Activated CD4-positive, alpha-beta T cell treated with anti-CD3 and anti-CD28 coated beads for 36 hours (primary cell): ENCODE results near the gene DAZAP2. TPM values are rescaled to one million over a fixed set of nuclear protein-coding genes. Genes with fewer than 3 reads are reported as not detected.
"Not testable (repeated sequence)": the region's sequence is repeated elsewhere in the genome, so short reads cannot be mapped to it uniquely, and the experiment has no call there.

Experiments
- ATAC-seq: fragments of 200-7000 bp; cut with Tn5 transposase; one replicate; pipeline ENCODE4 v1.10.0; 2021; ENCODE audit warnings: mild to moderate bottlenecking, moderate library complexity
- CTCF ChIA-PET: fragments of 350-600 bp; sonication (Branson Sonifier 250); formaldehyde crosslinking; loops from one replicate; lab custom pipeline; 2021; ENCODE audit warnings: antibody characterized with exemption; lab: Charles Lee
- POLR2A ChIA-PET: fragments of 350-600 bp; sonication (Branson Sonifier 250); formaldehyde crosslinking; loops from one replicate; lab custom pipeline; 2021; ENCODE audit warnings: antibody characterized with exemption, inconsistent platforms; lab: Charles Lee
- DNase-seq: peaks from one replicate; pipeline ENCODE4 v3.0.0-alpha.2; 2020
- H3K27ac Mint-ChIP-seq: one replicate; pipeline ENCODE4 v1.8.0; 2021; ENCODE audit warnings: mixed read lengths
- H3K27me3 Mint-ChIP-seq: one replicate; pipeline ENCODE4 v1.8.0; 2021; ENCODE audit warnings: mixed read lengths
- H3K36me3 Mint-ChIP-seq: one replicate; pipeline ENCODE4 v1.8.0; 2021; ENCODE audit warnings: low read depth, mixed read lengths
- H3K4me1 Mint-ChIP-seq: one replicate; pipeline ENCODE4 v1.8.0; 2021; ENCODE audit warnings: mixed read lengths
- H3K4me3 Mint-ChIP-seq: one replicate; pipeline ENCODE4 v1.8.0; 2021; ENCODE audit warnings: mild to moderate bottlenecking, moderate library complexity, mixed read lengths
- H3K9me3 Mint-ChIP-seq: one replicate; pipeline ENCODE4 v1.8.0; 2021; ENCODE audit warnings: low read depth, mixed read lengths
- intact Hi-C, 2 experiments: fragments of 100-400 bp; cut with DNase I in 1 of 2; cut with micrococcal nuclease in 1 of 2; formaldehyde crosslinking; loops; one replicate each; pipeline versions ENCODE4 v1.14.2 to v1.15.1; 2022 to 2024; cut with DNase I, micrococcal nuclease
- total RNA-seq, 2 experiments: library from RNA; stranded (reverse); gene quantifications; one replicate each; pipeline ENCODE4 v1.2.3, GENCODE V29; 2021

DAZAP2 gene
- total RNA-seq, 2 experiments from 2014 or later, result 94.8 to 95.2 TPM

DNA sequence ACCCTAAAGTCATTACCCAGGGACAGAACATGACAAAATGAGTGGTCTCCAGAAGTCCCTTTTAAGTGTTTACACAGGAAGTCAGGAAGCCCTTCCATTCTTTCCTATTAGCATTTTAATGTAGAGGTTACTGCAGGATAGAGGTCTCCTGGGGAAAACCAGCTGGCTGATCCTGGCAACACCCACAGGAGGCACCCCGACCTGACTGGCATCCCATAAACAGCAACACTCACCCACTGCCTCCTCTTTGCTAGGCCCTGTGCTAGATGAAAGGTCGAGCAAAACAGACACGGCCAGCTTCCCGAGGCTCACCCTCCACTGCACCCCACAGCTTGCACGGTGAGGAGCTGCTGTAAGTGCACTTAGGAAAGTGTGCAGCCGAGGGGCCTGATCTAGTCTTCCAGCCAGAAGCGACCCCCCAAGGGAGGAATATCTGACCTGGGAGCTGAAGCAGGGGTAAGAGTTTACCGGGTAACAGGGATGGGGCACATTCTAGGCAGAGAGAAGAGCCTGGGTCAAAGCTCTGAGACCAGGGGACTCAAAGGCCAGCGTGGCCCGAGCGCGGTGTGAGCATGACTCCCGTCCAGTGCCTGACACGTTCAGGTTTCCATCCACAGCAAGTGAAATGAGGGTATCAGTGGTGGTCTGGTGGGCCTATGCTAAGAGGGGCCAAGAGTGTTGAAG lies 9.0 kb downstream of the DAZAP2 start:
- CTCF ChIA-PET, result interaction anchor here (0.7 kb wide), 1 partner anchor 576 kb away, joined by 4 read pairs; no protein-coding TSS in a partner anchor
- Mint-ChIP-seq H3K4me1 (peaks cover 41% of the 10 kb centered on the region), H3K27ac (peak overlapping the region; percentile 51), H3K27me3 (no peaks in the 10 kb centered on the region), H3K36me3 (peaks cover 21% of the 10 kb centered on the region), H3K9me3 (no peaks in the 10 kb centered on the region), H3K4me3 (no peak overlapping the region)
- intact Hi-C loops, result loop anchor here in 1 of 2 experiments (10.0 kb wide), 1 partner anchor 423 kb away; no protein-coding TSS in a partner anchor
- POLR2A ChIA-PET, result no interaction called here
- ATAC-seq, result no peak
- DNase-seq, result no peak

GRCh38 chr12:51253276-51253675 lies 14.7 kb downstream of the DAZAP2 start:
- H3K36me3 Mint-ChIP-seq, result no peaks in the 10 kb centered on the region
- no peaks in the 10 kb centered on the region for H3K9me3 Mint-ChIP-seq
- ATAC-seq, result no peak
- peaks cover 3% of the 10 kb centered on the region for H3K4me1 Mint-ChIP-seq
- DNase-seq, result no peak
- H3K27ac Mint-ChIP-seq, result no peak overlapping the region
- ChIA-PET CTCF (interaction anchor here (0.7 to 2.1 kb wide), 12 partner anchors 9 to 327 kb away, joined by 3 to 20 read pairs (median 4); partner anchors contain the start of genes DAZAP2 and SMAGP), POLR2A (interaction anchor here (0.9 kb wide), 1 partner anchor 9 kb away, joined by 3 read pairs; no protein-coding TSS in a partner anchor)
- no peak overlapping the region for H3K4me3 Mint-ChIP-seq
- intact Hi-C loops, result no loop called here
- H3K27me3 Mint-ChIP-seq, result no peaks in the 10 kb centered on the region

- POLR2A ChIA-PET, result no interaction called here
- intact Hi-C loops, result no loop called here
- DNase-seq (no peak), ATAC-seq (no peak)
- no peak overlapping the region for H3K27ac Mint-ChIP-seq
- H3K4me1 Mint-ChIP-seq, result no peaks in the 10 kb centered on the region
- H3K36me3 Mint-ChIP-seq, result no peaks in the 10 kb centered on the region
- H3K9me3 Mint-ChIP-seq, result no peaks in the 10 kb centered on the region
- CTCF ChIA-PET, result interaction anchor here (0.7 to 1.0 kb wide), 2 partner anchors 14 to 48 kb away, joined by 3 to 4 read pairs; no protein-coding TSS in a partner anchor
- no peaks in the 10 kb centered on the region for H3K27me3 Mint-ChIP-seq
- no peak overlapping the region for H3K4me3 Mint-ChIP-seq
Measured at GRCh38 chr12:51254536-51254935, 15.9 kb downstream of the DAZAP2 start.

DNA sequence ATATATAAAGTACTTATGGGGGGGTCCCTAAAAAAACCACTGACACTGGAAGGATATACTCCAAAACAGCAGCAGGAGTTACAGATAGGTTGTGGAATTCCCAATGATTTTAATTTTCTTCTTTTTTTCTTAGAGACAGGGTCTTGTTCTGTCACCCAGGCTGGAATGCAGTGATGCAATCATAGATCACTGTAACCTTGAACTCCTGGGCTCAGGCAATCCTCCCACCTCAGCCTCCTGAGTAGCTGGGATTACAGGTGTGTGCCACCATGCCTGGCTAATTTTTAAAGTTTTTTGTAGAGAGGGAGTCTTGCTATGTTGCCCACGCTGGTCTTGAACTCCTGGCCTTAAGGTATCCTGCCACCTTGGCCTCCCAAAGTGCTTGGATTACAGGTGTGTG lies 21.0 kb downstream of the DAZAP2 start:
- POLR2A ChIA-PET, H3K36me3 Mint-ChIP-seq, H3K27me3 Mint-ChIP-seq, H3K4me3 Mint-ChIP-seq, ATAC-seq, DNase-seq, intact Hi-C loops, H3K9me3 Mint-ChIP-seq, H3K27ac Mint-ChIP-seq: not testable (repeated sequence)
- H3K4me1 Mint-ChIP-seq, result peaks cover 11% of the 10 kb centered on the region
- CTCF ChIA-PET, result interaction anchor here (0.6 to 1.0 kb wide), 3 partner anchors 59 to 175 kb away, joined by 3 read pairs; no protein-coding TSS in a partner anchor

- intact Hi-C loops, result no loop called here
- H3K27ac Mint-ChIP-seq, result no peak overlapping the region
- H3K4me3 Mint-ChIP-seq, result no peak overlapping the region
- no peaks in the 10 kb centered on the region for H3K36me3 Mint-ChIP-seq
- ChIA-PET POLR2A (interaction anchor here (0.8 kb wide), 1 partner anchor 498 kb away, joined by 3 read pairs; no protein-coding TSS in a partner anchor), CTCF (interaction anchor here (0.7 to 3.4 kb wide), 7 partner anchors 8 to 237 kb away, joined by 3 to 28 read pairs (median 4); partner anchors contain the start of genes SLC11A2 and SMAGP)
- H3K4me1 Mint-ChIP-seq, result peaks cover 19% of the 10 kb centered on the region
- ATAC-seq (no peak), DNase-seq (peak; percentile 65)
- H3K9me3 Mint-ChIP-seq, result peaks cover 2% of the 10 kb centered on the region
- H3K27me3 Mint-ChIP-seq, result peaks cover 2% of the 10 kb centered on the region
Measured at GRCh38 chr12:51262758-51263177, 24.1 kb downstream of the DAZAP2 start.

DNA sequence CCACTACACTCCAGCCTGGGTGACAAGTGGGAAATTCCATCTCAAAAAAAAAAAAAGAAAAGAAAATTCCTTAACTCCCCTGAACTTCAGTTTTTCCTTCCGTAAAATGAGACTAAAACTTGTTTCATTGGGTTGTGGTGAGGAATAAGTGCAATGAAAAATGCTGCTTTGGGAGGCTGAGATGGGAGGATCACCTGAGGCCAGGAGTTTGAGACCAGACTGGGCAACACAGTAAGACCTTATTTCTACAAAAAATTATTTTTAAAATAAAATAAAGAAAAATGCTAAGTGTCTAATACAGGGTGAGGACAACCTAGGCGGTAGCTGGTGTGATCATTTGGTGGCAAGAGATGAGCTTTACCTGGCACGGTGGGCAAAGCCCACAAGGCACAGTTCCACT lies 24.7 kb downstream of the DAZAP2 start:
- DNase-seq (no peak), ATAC-seq (no peak)
- Mint-ChIP-seq H3K9me3 (peaks cover 2% of the 10 kb centered on the region), H3K27me3 (peaks cover 2% of the 10 kb centered on the region), H3K4me3 (no peak overlapping the region), H3K27ac (no peak overlapping the region), H3K36me3 (no peaks in the 10 kb centered on the region), H3K4me1 (peaks cover 19% of the 10 kb centered on the region)
- intact Hi-C loops, result no loop called here
- ChIA-PET CTCF (interaction anchor here (3.4 kb wide), 1 partner anchor 78 kb away, joined by 28 read pairs; no protein-coding TSS in a partner anchor), POLR2A (no interaction called here)

DNA sequence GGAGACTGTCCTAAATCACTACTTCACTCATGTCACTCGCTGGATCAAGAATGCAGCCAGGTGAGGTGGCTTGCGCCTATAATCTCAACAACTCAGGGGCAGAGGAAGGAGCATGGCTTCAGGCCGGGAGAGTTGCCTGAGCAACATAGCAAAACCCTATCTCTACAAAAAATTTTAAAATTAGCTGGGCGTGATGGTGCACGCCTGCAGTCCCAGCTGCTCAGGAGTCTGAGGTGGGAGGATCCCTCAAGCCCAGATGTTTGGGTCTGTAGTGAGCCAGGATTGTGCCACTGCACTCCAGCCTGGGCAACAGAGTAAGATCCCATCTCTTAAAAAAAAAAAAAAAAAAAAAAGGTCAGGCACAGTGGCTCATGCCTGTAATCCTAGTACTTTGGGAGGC lies 25.7 kb downstream of the DAZAP2 start:
- ChIA-PET CTCF (interaction anchor here (0.6 to 0.8 kb wide), 2 partner anchors 46 to 870 kb away, joined by 3 read pairs; no protein-coding TSS in a partner anchor), POLR2A (interaction anchor here (0.6 kb wide), 1 partner anchor 12 kb away, joined by 4 read pairs; no protein-coding TSS in a partner anchor)
- H3K9me3 Mint-ChIP-seq, result peaks cover 2% of the 10 kb centered on the region
- H3K27ac Mint-ChIP-seq, result no peak overlapping the region
- DNase-seq (no peak), ATAC-seq (no peak)
- intact Hi-C loops, result no loop called here
- peaks cover 23% of the 10 kb centered on the region for H3K4me1 Mint-ChIP-seq
- no peak overlapping the region for H3K4me3 Mint-ChIP-seq
- peaks cover 5% of the 10 kb centered on the region for H3K27me3 Mint-ChIP-seq
- H3K36me3 Mint-ChIP-seq, result no peaks in the 10 kb centered on the region

GRCh38 chr12:51265024-51265423 lies 26.4 kb downstream of the DAZAP2 start:
- peaks cover 25% of the 10 kb centered on the region for H3K4me1 Mint-ChIP-seq
- POLR2A ChIA-PET, result no interaction called here
- H3K27me3 Mint-ChIP-seq, result peaks cover 7% of the 10 kb centered on the region
- no peaks in the 10 kb centered on the region for H3K36me3 Mint-ChIP-seq
- H3K27ac Mint-ChIP-seq, result no peak overlapping the region
- DNase-seq (no peak), ATAC-seq (peak; percentile 77)
- H3K4me3 Mint-ChIP-seq, result no peak overlapping the region
- CTCF ChIA-PET, result interaction anchor here (0.8 kb wide), 1 partner anchor 47 kb away, joined by 3 read pairs; no protein-coding TSS in a partner anchor
- intact Hi-C loops, result loop anchor here (5.0 kb wide), 3 partner anchors 57 to 267 kb away; partner anchors contain the start of genes BIN2 (in 1 of the 2) and LETMD1 (in 1 of the 2)
- peaks cover 2% of the 10 kb centered on the region for H3K9me3 Mint-ChIP-seq

GRCh38 chr12:51269174-51270066 lies 30.8 kb downstream of the DAZAP2 start:
- H3K4me1 Mint-ChIP-seq, result peaks cover 23% of the 10 kb centered on the region
- H3K36me3 Mint-ChIP-seq, result no peaks in the 10 kb centered on the region
- DNase-seq (peak; percentile 80), ATAC-seq (peak; percentile 74)
- intact Hi-C loops, result loop anchor here (1.0 to 5.0 kb wide), 4 partner anchors 53 to 263 kb away; partner anchors contain the start of genes BIN2 (in 1 of the 2) and LETMD1 (in 1 of the 2)
- peak overlapping the region; percentile 60 for H3K4me3 Mint-ChIP-seq
- H3K27ac Mint-ChIP-seq, result no peak overlapping the region
- H3K27me3 Mint-ChIP-seq, result peaks cover 14% of the 10 kb centered on the region
- peaks cover 2% of the 10 kb centered on the region for H3K9me3 Mint-ChIP-seq
- ChIA-PET POLR2A (interaction anchor here (0.7 kb wide), 1 partner anchor 72 kb away, joined by 3 read pairs; no protein-coding TSS in a partner anchor), CTCF (interaction anchor here (0.6 to 5.2 kb wide), 6 partner anchors 51 to 547 kb away, joined by 3 to 71 read pairs (median 3); partner anchors contain the start of gene POU6F1)

DNA sequence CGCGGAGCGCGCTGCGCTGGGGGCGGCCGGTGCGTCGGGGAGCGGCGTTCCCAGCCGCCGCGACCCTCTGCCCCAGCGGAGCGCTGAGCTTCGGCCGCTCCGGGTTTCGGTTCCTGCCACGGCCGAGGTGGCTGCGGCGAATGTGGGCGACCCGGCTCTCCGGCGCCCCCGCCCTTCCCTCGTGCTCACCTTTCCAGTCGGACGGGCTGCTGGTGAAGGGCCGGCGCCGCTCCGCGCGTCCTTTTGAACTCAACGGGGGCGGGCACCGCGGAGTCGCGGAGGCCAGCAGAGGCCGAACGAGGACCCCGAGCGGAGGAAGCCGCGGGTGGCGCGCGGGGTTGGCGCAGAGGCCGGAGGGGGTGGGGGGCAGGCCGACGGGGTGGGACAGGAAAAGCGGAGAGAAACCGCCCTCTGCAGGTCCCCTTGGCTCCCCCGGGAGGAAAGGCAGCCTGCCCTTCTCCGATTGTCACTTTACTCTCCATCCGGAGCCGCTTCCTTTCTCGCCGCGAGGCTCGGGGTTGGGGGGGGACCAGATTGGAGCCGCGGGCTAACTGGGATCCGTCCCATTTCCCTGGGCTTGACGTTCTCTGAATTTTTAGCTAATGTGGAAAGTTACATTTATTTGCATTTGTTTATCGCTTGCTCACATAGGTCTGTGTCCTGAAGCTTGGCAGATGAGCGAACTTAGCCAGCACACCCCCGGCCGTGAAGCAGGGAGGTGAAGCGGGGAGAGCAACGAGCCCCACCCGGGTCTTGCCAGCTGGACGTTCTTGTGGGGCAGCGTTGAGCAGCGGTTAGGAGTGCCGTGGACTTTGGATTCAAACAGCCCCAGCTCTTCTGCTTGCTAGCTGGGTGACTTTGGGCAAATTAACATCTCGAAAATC lies 31.7 kb downstream of the DAZAP2 start, which contains the start of gene SMAGP:
TSS of gene SMAGP (minus strand) at position 349 of the 884 bp plus-strand sequence. CDS start 1,137 bp downstream, outside the sequence.
- Mint-ChIP-seq H3K4me3 (peak within 1 kb of the TSS; percentile 78), H3K36me3 (no peaks in the 10 kb centered on the region), H3K27ac (no peak within 1 kb of the TSS), H3K9me3 (peaks cover 2% of the 10 kb centered on the region), H3K4me1 (peaks cover 18% of the 10 kb centered on the region), H3K27me3 (peaks cover 14% of the 10 kb centered on the region)
- ATAC-seq (peak; percentile 41), DNase-seq (peak; percentile 57)
- intact Hi-C loops, result no loop called here
- ChIA-PET CTCF (interaction anchor here (0.6 to 5.2 kb wide), 11 partner anchors 9 to 281 kb away, joined by 3 to 71 read pairs (median 4); partner anchors contain the start of gene POU6F1), POLR2A (interaction anchor here (0.6 to 1.1 kb wide), 5 partner anchors 30 to 246 kb away, joined by 3 to 7 read pairs (median 3); partner anchors contain the start of gene POU6F1)
